ENCODE measurements around the gene VEZT. TPM values are rescaled to one million over a fixed set of nuclear protein-coding genes. Genes with fewer than 3 reads are reported as not detected.

The VEZT gene
- total and polyA plus RNA-seq, 9 of the 15 experiments (the other 6 are each of a cell fraction or from before 2014, with no cell fraction given), result 16.1 to 61.5 (median 32.6) TPM

- WGBS (ENCODE audit: insufficient coverage, low coverage, missing lambda C conversion rate), result 43% methylated on average over 3 of the region's 3 CpGs
- peak overlapping the region; percentile 32; the same call in 1 of the 3 replicates for H3K27ac ChIP-seq (ENCODE audit: extremely low read depth, low read depth, low read length)
- H3K27me3 ChIP-seq (ENCODE audit: control insufficient read depth in 2 of 2, insufficient read depth in 2 of 2, low read length in 2 of 2), result no peaks in the 10 kb centered on the region
- peaks cover 42% of the 10 kb centered on the region for H3K79me2 ChIP-seq (ENCODE audit: control insufficient read depth, insufficient read depth, low read length)
- ChIA-PET CTCF (ENCODE audit: low intra/inter-chr PET ratio) (no interaction called here), POLR2A (no interaction called here)
- no peak overlapping the region for H3K4me3 ChIP-seq
- no peak overlapping the region for H2AFZ ChIP-seq (ENCODE audit: low read depth, low read length)
- H3K36me3 ChIP-seq (ENCODE audit: control insufficient read depth, insufficient read depth, low read length), result peaks cover 17% of the 10 kb centered on the region
- H3K4me2 ChIP-seq (ENCODE audit: insufficient read depth, low read length), result no peak overlapping the region
- ATAC-seq, result peak; percentile 89
- no TSS peak for BruUV-seq (replicated peaks)
- H4K20me1 ChIP-seq (replicated peaks; ENCODE audit: control insufficient read depth, insufficient read depth, low read length), result no peaks in the 10 kb centered on the region
- no peak overlapping the region for H3K9ac ChIP-seq (ENCODE audit: insufficient read depth in 1 of 2, low read depth in 2 of 2, low read length in 2 of 2)
- peaks cover 3 to 5% of the 10 kb centered on the region in 2 experiments; a peak in 3 of 5 replicates for H3K4me1 ChIP-seq (replicated peaks in 1 of 2; ENCODE audit: control insufficient read depth in 2 of 2, insufficient read depth in 2 of 2, low read length in 2 of 2)
- H3K9me3 ChIP-seq (replicated peaks; ENCODE audit: control insufficient read depth, insufficient read depth, low read depth, low read length), result no peaks in the 10 kb centered on the region
- FAIRE-seq, result peak; percentile 84
- DNase-seq (ENCODE audit: extremely low read depth in 1 of 4, low spot score in 3 of 4), result peak in 2 of 4 experiments; percentile 45 to 56
- in situ Hi-C loops (cut with MboI), result no loop called here
- intact Hi-C loops (cut with micrococcal nuclease), result no loop called here
- no peaks in the 10 kb centered on the region for H3K9me1 ChIP-seq (ENCODE audit: control insufficient read depth, insufficient read depth, low read length)
- TF ChIP-seq CCNT2 (IDR thresholded peaks at IDR 0.05; ENCODE audit: borderline replicate concordance, extremely low read depth, insufficient read length, low read depth, low read length) (no peak), VEZF1 (CRISPR knock-in tag; IDR thresholded peaks at IDR 0.05) (peak; percentile 28; the same call in 1 of the 2 replicates), NUFIP1 (IDR thresholded peaks at IDR 0.05; ENCODE audit: partially characterized antibody) (no peak), NCOA4 (IDR thresholded peaks at IDR 0.05; ENCODE audit: partially characterized antibody) (no peak), NFE2 (IDR thresholded peaks at IDR 0.05; ENCODE audit: low read depth) (peak; percentile 73), SIN3A (IDR thresholded peaks at IDR 0.05; ENCODE audit: borderline replicate concordance in 2 of 2, control insufficient read depth in 1 of 2, low read depth in 2 of 2, low read length in 2 of 2) (no peak), RNF219 (CRISPR knock-in tag; IDR thresholded peaks at IDR 0.05) (no peak), NELFE (IDR thresholded peaks at IDR 0.05; ENCODE audit: insufficient read depth, insufficient read length) (no peak), ZNF280A (IDR thresholded peaks at IDR 0.05; ENCODE audit: low read depth, partially characterized antibody) (no peak)
- TF ChIP-seq, protein P1, sequence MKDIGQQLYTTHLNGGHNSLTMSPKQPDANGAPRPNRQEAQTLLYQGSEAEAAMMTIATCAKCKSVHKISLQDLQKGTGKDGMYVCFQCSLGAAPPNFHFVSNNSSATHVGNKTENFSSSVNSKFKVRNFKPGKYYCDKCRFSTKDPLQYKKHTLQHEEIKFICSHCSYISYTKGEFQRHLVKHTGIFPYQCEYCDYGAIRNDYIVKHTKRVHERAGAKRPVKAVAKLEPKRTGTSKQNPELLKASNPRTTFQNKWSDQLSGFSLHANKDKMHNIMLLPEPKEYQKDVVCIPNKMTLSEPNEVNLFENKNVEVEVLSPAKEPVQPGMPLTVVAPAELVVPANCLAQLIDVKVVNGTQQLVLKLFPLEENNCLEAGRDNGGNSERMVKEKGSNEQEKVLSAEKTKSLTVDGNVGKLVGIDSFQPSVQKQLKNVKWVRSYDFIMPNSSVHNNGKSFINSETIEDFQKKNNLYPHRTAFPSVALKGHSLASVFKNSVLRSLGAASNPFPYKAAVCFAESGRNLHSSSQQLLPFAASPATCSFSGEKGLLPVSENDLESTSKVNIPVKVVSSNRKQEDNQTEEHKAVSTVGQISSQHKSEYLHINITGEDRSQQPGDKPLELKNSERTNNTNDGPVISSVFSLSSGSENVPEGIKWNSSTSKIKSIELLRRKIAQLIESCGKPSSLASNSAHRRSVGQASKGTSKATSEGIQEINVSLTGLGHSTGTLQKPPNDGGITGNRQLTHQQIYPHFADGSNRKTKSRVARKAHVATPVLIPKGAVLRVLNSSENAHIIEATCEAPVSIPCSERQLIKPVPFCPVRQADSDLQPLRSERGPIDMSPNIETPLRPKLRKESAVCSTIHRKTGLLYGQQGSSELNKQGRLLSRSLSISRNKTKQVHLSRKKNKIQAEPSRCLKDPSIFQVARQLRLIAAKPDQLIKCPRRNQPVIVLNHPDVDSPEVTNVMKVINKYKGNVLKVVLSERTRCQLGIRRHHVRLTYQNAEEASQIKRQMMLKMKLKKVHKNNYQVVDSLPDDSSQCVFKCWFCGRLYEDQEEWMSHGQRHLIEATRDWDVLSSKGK (CRISPR knock-in tag; IDR thresholded peaks at IDR 0.05), result no peak
Observed at GRCh38 chr12:95244350-95244749, 26.7 kb downstream of the VEZT start.

Data from K562 (cell line).